Fibroblast of the aortic adventitia (primary cell): ENCODE data around the gene STMP1. TPM values are rescaled to one million over a fixed set of nuclear protein-coding genes. Genes with fewer than 3 reads are reported as not detected.

Experiments
- DNase-seq: peaks from one replicate; pipeline ENCODE4 v3.0.0-alpha.2; 2010; ENCODE audit warnings: low read depth
- H3K4me3 ChIP-seq: 2 replicates; pipeline ENCODE4 v1.5.1; 2011; ENCODE audit warnings: low read depth, mild to moderate bottlenecking, control low read depth, low read length, moderate library complexity
- total RNA-seq: library from RNA; depleted of rRNA; stranded (reverse); fragments of >200 nt; gene quantifications from 2 replicates; pipeline ENCODE4 v1.2.3, GENCODE V29; 2012; ENCODE audit warnings: low replicate concordance
- TF ChIP-seq, protein P1 (sequence below): IDR thresholded peaks from 2 replicates; pipeline ENCODE4 v1.5.1; 2011; ENCODE audit warnings: mild to moderate bottlenecking, low read length, control low read depth, inconsistent platforms; ENCODE audit not compliant: insufficient read depth

The STMP1 gene
- total RNA-seq, 1 donor: 29.8 TPM

DNA sequence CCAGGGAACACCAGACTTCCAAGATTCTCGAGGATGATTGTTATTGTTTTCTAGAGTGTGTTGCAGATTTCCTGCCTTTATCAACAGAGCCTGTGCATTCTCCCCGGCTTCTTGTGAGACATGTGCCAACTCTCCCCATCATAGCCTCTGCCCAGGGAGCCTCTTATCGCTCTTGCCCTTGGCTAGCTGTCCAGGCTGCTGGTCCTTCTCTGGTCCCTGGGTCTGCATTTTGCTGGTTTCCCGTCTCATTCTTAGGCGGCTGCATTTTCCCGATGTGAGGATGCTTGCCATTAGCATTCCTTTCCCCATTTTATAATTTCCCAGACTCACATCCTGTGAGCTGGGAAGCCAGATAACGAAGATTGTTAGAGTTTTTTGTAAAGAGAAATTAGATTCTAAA is 50.5 kb downstream of the STMP1 start:
- H3K4me3 ChIP-seq: no peak overlapping the region
- TF ChIP-seq, protein P1, sequence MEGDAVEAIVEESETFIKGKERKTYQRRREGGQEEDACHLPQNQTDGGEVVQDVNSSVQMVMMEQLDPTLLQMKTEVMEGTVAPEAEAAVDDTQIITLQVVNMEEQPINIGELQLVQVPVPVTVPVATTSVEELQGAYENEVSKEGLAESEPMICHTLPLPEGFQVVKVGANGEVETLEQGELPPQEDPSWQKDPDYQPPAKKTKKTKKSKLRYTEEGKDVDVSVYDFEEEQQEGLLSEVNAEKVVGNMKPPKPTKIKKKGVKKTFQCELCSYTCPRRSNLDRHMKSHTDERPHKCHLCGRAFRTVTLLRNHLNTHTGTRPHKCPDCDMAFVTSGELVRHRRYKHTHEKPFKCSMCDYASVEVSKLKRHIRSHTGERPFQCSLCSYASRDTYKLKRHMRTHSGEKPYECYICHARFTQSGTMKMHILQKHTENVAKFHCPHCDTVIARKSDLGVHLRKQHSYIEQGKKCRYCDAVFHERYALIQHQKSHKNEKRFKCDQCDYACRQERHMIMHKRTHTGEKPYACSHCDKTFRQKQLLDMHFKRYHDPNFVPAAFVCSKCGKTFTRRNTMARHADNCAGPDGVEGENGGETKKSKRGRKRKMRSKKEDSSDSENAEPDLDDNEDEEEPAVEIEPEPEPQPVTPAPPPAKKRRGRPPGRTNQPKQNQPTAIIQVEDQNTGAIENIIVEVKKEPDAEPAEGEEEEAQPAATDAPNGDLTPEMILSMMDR: no peak
- peak; percentile 43 for DNase-seq

DNA sequence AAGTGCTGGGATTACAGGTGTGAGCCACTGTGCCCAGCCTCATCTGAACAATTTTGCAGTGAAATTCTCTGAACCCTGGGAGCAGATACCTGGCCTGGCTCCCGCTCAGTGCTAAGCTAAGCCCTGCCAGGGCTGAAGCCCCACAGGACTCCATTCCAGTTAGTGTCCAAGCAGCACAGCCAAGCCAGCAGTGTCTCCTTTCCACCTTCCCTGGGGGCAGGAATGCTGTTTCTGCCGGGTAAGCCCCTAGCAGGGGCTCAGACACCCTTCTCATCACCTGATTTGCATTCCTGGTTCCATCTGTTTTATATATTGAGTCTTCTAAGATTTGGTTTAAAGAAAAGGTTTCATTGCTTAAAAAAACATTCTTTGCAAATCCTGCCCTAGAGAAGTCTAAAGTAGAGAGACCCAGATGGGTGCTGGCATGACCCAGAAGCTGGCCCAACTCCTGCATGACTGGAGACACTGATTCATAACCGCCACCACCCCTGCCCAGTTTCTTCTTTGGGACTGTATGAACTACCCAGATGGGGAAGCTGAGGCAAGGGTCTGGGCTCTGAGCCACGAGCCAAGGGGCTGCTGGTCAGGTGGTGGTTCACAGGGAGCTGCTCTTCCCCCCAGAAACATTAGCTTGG is 51.6 kb downstream of the STMP1 start:
- DNase-seq: no peak
- H3K4me3 ChIP-seq: no peak overlapping the region
- TF ChIP-seq, protein P1: no peak

DNA sequence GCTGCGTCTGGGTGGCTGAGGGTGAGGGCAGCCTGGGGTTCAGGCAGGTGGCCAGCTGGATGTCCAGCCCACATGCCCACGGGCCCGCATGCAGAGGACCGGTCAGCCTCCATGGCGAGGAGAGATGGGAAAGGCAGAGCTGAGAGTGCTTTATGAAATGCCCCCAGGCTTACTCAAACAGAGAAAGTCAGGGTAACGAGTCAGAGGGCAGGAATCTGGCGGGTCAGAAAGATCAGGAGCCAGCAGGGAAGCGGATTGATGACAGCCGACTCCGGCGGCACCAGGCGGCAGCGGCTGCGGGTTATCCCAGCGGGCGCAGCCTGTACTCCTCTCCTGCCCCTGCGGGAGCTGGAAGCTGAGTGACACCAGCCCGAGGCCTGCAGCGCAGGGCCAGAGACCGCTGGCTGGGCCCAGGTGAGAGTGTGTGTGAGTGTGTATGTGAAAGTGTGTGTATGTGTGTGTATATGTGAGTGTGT is 52.3 kb downstream of the STMP1 start:
- H3K4me3 ChIP-seq: no peak overlapping the region
- DNase-seq: peak; percentile 36
- TF ChIP-seq, protein P1: no peak

DNA sequence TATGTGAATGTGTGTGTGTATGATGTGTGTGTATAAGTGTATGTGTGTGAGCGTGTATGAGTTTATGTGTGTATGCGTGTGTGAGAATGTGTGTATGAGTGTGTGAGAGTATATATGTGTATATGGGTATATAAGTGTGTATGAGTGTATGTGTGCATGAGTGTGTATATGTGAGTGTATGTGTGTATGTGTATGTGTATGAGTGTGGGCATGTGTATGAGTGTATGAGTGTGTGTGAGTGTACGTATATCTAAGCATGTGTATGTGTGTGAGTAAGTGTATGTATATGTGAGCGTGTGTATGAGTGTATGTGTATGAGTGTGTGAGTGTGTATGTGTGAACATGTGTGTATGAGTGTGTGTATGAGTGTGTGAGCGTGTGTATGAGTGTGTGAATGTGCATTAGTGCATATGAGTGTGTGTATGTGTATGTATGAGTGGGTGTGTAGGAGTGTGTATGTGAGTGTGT is 52.8 kb downstream of the STMP1 start:
- DNase-seq: no peak
- H3K4me3 ChIP-seq: no peak overlapping the region

DNA sequence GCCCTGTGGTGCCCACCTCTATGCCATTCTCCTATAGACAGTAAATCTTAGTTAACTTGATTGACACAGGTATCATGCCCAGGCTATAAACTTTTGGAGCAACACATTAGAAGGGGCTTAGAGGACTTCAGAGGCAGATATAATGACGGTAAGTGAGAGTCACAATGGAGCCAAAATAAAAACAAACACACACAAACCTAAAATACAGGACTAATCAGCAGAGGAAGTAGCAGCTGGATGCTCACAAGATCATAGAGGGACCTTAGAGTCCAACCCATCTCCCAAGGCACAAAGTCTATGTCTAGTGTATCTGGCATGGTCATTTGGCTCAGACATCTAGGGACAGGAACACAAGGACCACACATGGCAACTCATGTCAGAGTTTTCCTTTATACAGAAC is 53.4 kb downstream of the STMP1 start:
- TF ChIP-seq, protein P1: no peak
- no peak overlapping the region for H3K4me3 ChIP-seq
- no peak for DNase-seq

More for the DNA sequence above, 52.8 kb downstream of the STMP1 start:
- TF ChIP-seq, protein P1: no peak

DNA sequence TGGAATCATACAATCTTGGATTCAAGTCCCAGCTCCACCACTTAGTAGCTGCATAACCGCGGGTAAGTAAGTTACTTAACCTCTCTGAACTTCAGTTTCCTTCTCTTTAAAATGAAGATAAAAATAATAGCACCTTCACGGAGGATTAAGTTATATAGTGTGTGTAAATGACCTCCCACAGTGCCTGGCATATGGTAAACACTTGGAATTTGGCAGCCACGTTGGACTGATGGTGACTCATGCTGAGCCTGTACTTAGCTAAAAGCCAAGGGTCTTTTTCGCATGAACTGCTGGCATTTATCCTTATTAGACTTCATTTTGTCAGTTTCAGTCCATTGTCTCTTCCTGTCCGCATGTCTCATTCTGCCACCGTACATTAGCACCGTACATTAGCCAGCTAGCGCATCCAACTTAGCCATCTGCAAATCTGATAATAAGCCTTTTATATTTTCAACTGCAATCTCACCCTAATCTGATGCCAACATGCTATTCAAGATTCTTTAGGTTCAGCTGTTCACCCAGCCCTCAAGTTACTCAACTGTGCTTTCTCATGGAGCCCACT is 54.4 kb downstream of the STMP1 start:
- H3K4me3 ChIP-seq: no peak overlapping the region
- TF ChIP-seq, protein P1: no peak
- peak; percentile 85 for DNase-seq
